Bone marrow (tissue), 2 donors: ENCODE results near the gene ANK3.

Experiments
- DNase-seq, 2 donors: peaks; one replicate each; lab custom pipeline; 2025; lab: John Stamatoyannopoulos, UW

ANK3 gene

GRCh38 chr10:60377042-60377352, 12.7 kb downstream of the ANK3 start:
- DNase-seq: no peak

GRCh38 chr10:60376221-60377041, 13.2 kb downstream of the ANK3 start:
- no peak for DNase-seq

GRCh38 chr10:60375293-60376004, 14.2 kb downstream of the ANK3 start:
- no peak for DNase-seq

GRCh38 chr10:60374836-60375235, 14.8 kb downstream of the ANK3 start:
- DNase-seq: no peak

GRCh38 chr10:60372436-60372835, 17.2 kb downstream of the ANK3 start:
- no peak for DNase-seq

- DNase-seq: no peak
Observed at GRCh38 chr10:60369547-60369930, 20.1 kb downstream of the ANK3 start.

GRCh38 chr10:60368875-60369546, 20.7 kb downstream of the ANK3 start:
- no peak for DNase-seq

GRCh38 chr10:60367901-60368300, 21.8 kb downstream of the ANK3 start:
- DNase-seq: no peak

GRCh38 chr10:60367431-60367830, 22.2 kb downstream of the ANK3 start:
- no peak for DNase-seq

- no peak for DNase-seq
Observed at GRCh38 chr10:60367024-60367423, 22.7 kb downstream of the ANK3 start.

- DNase-seq: no peak
Observed at GRCh38 chr10:60363187-60363586, 26.5 kb downstream of the ANK3 start.

GRCh38 chr10:60362461-60362860, 27.2 kb downstream of the ANK3 start:
- no peak for DNase-seq

GRCh38 chr10:60359066-60359465, 30.6 kb downstream of the ANK3 start:
- DNase-seq: no peak

GRCh38 chr10:60358282-60358681, 31.4 kb downstream of the ANK3 start:
- DNase-seq: no peak

- no peak for DNase-seq
Observed at GRCh38 chr10:60353519-60354258, 36.0 kb downstream of the ANK3 start.

- DNase-seq: no peak
Observed at GRCh38 chr10:60352105-60352504, 37.6 kb downstream of the ANK3 start.

GRCh38 chr10:60351191-60351853, 38.4 kb downstream of the ANK3 start:
- DNase-seq: no peak

GRCh38 chr10:60350400-60350799, 39.3 kb downstream of the ANK3 start:
- DNase-seq: no peak

- DNase-seq: no peak
Observed at GRCh38 chr10:60349426-60349825, 40.2 kb downstream of the ANK3 start.

GRCh38 chr10:60348982-60349381, 40.7 kb downstream of the ANK3 start:
- DNase-seq: no peak

- no peak for DNase-seq
Observed at GRCh38 chr10:60347270-60347669, 42.4 kb downstream of the ANK3 start.

GRCh38 chr10:60346661-60347060, 43.0 kb downstream of the ANK3 start:
- DNase-seq: no peak
